Hepatocyte (in vitro differentiated cells): ENCODE measurements around the gene EIF4B. TPM values are rescaled to one million over a fixed set of nuclear protein-coding genes. Genes with fewer than 3 reads are reported as not detected.

Source experiments
- DNase-seq: peaks from one replicate; pipeline ENCODE4 v3.0.0-alpha.2; 2016; ENCODE audit warnings: low spot score
- H2AFZ ChIP-seq: fragments of 200-600 bp; sonication (generic); 2 replicates; pipeline ENCODE4 v1.6.0; 2016; ENCODE audit warnings: antibody characterized with exemption, mild to moderate bottlenecking
- H3K27ac ChIP-seq: fragments of 200-600 bp; sonication (generic); 2 replicates; pipeline ENCODE4 v1.5.1; 2016; ENCODE audit warnings: mild to moderate bottlenecking
- H3K27me3 ChIP-seq: fragments of 200-600 bp; sonication (generic); 2 replicates; pipeline ENCODE4 v1.6.1; 2016
- H3K36me3 ChIP-seq: fragments of 200-600 bp; sonication (generic); replicated peaks from 2 replicates; pipeline ENCODE4 v1.5.1; 2016; ENCODE audit warnings: low read depth; ENCODE audit not compliant: insufficient read depth
- H3K4me1 ChIP-seq: fragments of 200-600 bp; sonication (generic); 2 replicates; pipeline ENCODE4 v1.5.1; 2016; ENCODE audit warnings: mild to moderate bottlenecking, moderate library complexity; ENCODE audit not compliant: insufficient read depth
- H3K4me2 ChIP-seq: fragments of 200-600 bp; sonication (generic); 2 replicates; pipeline ENCODE4 v1.6.0; 2016
- H3K4me3 ChIP-seq: fragments of 200-600 bp; sonication (generic); 2 replicates; pipeline ENCODE4 v1.5.1; 2016; ENCODE audit warnings: mild to moderate bottlenecking
- H3K79me2 ChIP-seq: fragments of 200-600 bp; sonication (generic); 2 replicates; pipeline ENCODE4 v1.6.0; 2017; ENCODE audit warnings: mild to moderate bottlenecking
- H3K9me2 ChIP-seq: fragments of 200-600 bp; sonication (generic); replicated peaks from 2 replicates; pipeline ENCODE4 v1.6.0; 2017; ENCODE audit warnings: mild to moderate bottlenecking; ENCODE audit not compliant: insufficient read depth
- H3K9me3 ChIP-seq: fragments of 200-600 bp; sonication (generic); 2 replicates; pipeline ENCODE4 v1.5.1; 2016; ENCODE audit warnings: low read depth, mild to moderate bottlenecking
- H4K20me1 ChIP-seq: fragments of 200-600 bp; sonication (generic); 2 replicates; pipeline ENCODE4 v1.6.0; 2016; ENCODE audit warnings: mild to moderate bottlenecking; ENCODE audit not compliant: insufficient read depth, poor library complexity, severe bottlenecking
- CTCF ChIP-seq: fragments of 200-600 bp; sonication (generic); IDR thresholded peaks from 2 replicates; pipeline ENCODE4 v1.5.1; 2016; ENCODE audit warnings: antibody characterized with exemption, mild to moderate bottlenecking; ENCODE audit not compliant: poor library complexity
- EZH2 ChIP-seq: fragments of 200-600 bp; sonication (generic); IDR thresholded peaks from 2 replicates; pipeline ENCODE4 v1.6.1; 2016; ENCODE audit warnings: antibody characterized with exemption, mild to moderate bottlenecking, borderline replicate concordance
- EZH2phosphoT487 ChIP-seq: fragments of 200-600 bp; sonication (generic); IDR thresholded peaks from one replicate; pipeline ENCODE4 v1.6.1; 2018; ENCODE audit warnings: antibody characterized with exemption, mild to moderate bottlenecking, low read depth, moderate library complexity; ENCODE audit not compliant: unreplicated experiment, severe bottlenecking
- WGBS: methylation state at CpG from one replicate; pipeline ENCODE4 v1.1.6; 2016; ENCODE audit warnings: low lambda C conversion rate; ENCODE audit errors: missing lambda C conversion rate; 5-methylcytosine and 5-hydroxymethylcytosine counted together
- polyA plus RNA-seq: library from polyadenylated mRNA; unstranded; fragments of >200 nt; fragmentation: Nextera tagmentation; extraction: Ambion mirVana; gene quantifications from 2 replicates; pipeline ENCODE4 v1.2.1, GENCODE V29; 2016
- total RNA-seq: library from RNA; depleted of rRNA; stranded (reverse); fragments of >200 nt; gene quantifications from 2 replicates; pipeline ENCODE4 v1.2.3, GENCODE V29; 2014

EIF4B gene
- total and polyA plus RNA-seq, 2 experiments from 2014 or later: 53.5 to 435 TPM

DNA sequence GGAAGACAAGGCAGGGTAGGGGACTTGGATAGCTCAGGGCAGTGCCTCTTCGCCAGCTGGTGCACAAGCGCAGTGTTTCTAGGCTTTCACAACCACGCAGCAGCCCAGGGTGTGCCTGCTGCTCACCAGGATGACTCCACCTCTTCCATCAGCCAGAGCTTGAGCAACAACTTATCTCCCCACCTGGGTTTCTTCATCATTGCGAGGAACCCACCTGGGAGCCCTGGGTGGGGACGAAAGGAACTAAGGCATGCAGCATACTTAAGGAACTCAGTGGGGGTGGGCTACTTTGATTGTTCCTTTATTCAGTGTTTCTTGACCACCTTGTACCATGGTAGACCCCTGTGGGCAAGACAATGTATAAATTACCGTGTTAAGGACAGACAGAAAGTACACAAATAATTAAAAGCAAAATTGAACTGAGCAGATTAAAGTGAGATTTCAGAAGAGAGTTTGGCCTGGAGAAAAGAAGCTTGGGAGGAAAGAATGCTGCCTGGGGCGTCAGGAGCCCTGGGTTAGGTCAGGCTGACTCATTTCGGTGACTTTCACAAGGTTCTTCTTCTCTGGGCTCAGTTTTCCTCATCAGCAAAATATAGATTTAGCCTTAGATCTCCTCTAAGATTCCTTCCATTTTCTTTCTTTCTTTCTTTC, 34.5 kb upstream of the EIF4B start:
- H3K4me1 ChIP-seq: peaks cover 50% of the 10 kb centered on the region
- TF ChIP-seq CTCF (no peak), EZH2phosphoT487 (no peak), EZH2 (no peak)
- H3K4me2 ChIP-seq: peak overlapping the region; percentile 38
- no peak overlapping the region for H3K4me3 ChIP-seq
- H3K79me2 ChIP-seq: peaks cover 6% of the 10 kb centered on the region
- H3K9me3 ChIP-seq: no peaks in the 10 kb centered on the region
- no peak overlapping the region for H2AFZ ChIP-seq
- H3K9me2 ChIP-seq: no peaks in the 10 kb centered on the region
- no peaks in the 10 kb centered on the region for H3K27me3 ChIP-seq
- H3K27ac ChIP-seq: peak overlapping the region; percentile 96
- DNase-seq: peak; percentile 79
- 34% methylated on average over 8 of the region's 8 CpGs for WGBS
- H4K20me1 ChIP-seq: no peaks in the 10 kb centered on the region
- no peaks in the 10 kb centered on the region for H3K36me3 ChIP-seq

- Histone ChIP-seq H3K9me2 (no peaks in the 10 kb centered on the region), H3K4me1 (peaks cover 50% of the 10 kb centered on the region), H3K79me2 (peaks cover 6% of the 10 kb centered on the region), H3K4me2 (peak overlapping the region; percentile 25), H2AFZ (no peak overlapping the region), H3K9me3 (no peaks in the 10 kb centered on the region), H3K4me3 (no peak overlapping the region), H3K36me3 (no peaks in the 10 kb centered on the region), H4K20me1 (no peaks in the 10 kb centered on the region), H3K27ac (peak overlapping the region; percentile 68), H3K27me3 (no peaks in the 10 kb centered on the region)
- TF ChIP-seq EZH2phosphoT487 (no peak), EZH2 (no peak), CTCF (no peak)
- WGBS: 76% methylated on average over 3 of the region's 3 CpGs
- DNase-seq: no peak
Observed at GRCh38 chr12:52975204-52975603, 31.1 kb upstream of the EIF4B start.

DNA sequence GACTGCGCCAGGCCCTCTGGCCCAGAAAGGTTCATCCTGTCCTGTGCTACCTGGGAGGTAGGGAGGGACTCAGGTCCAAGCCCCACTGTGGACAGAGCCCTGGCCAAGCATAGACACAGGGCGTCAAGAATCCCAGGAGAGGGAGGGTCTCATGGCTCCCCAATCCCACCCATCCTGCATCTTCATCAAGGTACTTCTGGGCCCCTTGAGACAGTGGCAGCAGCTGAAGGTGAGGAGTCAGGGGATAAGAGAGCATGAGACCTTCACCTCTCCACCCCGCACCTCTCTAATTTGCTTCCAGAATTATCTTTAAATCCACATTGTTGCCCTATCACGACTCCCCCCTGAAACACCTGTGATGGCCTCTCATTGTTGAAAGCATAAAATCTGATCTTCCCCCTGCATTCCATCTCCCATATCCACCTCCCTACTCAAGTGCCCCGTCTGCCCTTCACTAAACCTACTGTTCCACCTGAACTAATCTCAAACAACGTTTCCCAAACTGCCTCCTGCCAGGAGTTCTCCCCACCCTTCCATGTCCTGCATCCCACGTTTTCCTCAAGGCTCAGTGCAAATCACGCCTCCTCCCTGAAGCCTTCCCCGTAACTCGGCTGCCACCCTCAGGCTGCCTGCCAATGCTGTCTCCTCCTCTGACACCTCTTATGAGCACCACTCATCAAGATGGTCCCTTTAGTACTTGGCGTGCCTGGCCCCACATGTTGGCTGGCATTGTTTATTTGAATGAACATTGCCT, 30.3 kb upstream of the EIF4B start:
- DNase-seq: peak; percentile 83
- Histone ChIP-seq H3K27ac (peak overlapping the region; percentile 68), H3K9me3 (no peaks in the 10 kb centered on the region), H4K20me1 (no peaks in the 10 kb centered on the region), H3K4me1 (peaks cover 43% of the 10 kb centered on the region), H3K4me3 (no peak overlapping the region), H3K9me2 (no peaks in the 10 kb centered on the region), H3K79me2 (peaks cover 6% of the 10 kb centered on the region), H3K36me3 (no peaks in the 10 kb centered on the region), H3K4me2 (peak overlapping the region; percentile 40), H2AFZ (no peak overlapping the region), H3K27me3 (no peaks in the 10 kb centered on the region)
- 43% methylated on average over 11 of the region's 11 CpGs for WGBS
- TF ChIP-seq EZH2: no peak
- no peak for TF ChIP-seq EZH2phosphoT487
- peak; percentile 60 for TF ChIP-seq CTCF
